ENCODE data around the gene KTI12. TPM values are rescaled to one million over a fixed set of nuclear protein-coding genes. Genes with fewer than 3 reads are reported as not detected.
"Not testable (repeated sequence)": the region's sequence is repeated elsewhere in the genome, so short reads cannot be mapped to it uniquely, and the experiment has no call there.

The KTI12 gene
- 10 to 100 TPM; 17.6 to 18.1 TPM for total RNA-seq

GRCh38 chr1:52033190-52034049, at the start of gene KTI12:
TSS of gene KTI12 (minus strand) at chr1:52033810. CDS start at chr1:52033761, 49 bp downstream.
- H3K27ac Mint-ChIP-seq, result peak within 1 kb of the TSS; percentile 92
- peak within 1 kb of the TSS; percentile 92 for H3K4me3 Mint-ChIP-seq
- peak; percentile 88 for DNase-seq
- peaks cover 26% of the 10 kb centered on the region for H3K4me1 Mint-ChIP-seq
- no peaks in the 10 kb centered on the region for H3K9me3 Mint-ChIP-seq
- peaks cover 38% of the 10 kb centered on the region for H3K36me3 Mint-ChIP-seq
- no peaks in the 10 kb centered on the region for H3K27me3 Mint-ChIP-seq

GRCh38 chr1:52080014-52080415, 46.4 kb upstream of the KTI12 start:
- peaks cover 6% of the 10 kb centered on the region for H3K36me3 Mint-ChIP-seq
- H3K4me1 Mint-ChIP-seq, result peaks cover 13% of the 10 kb centered on the region
- no peak for DNase-seq
- H3K27ac Mint-ChIP-seq, result no peak overlapping the region
- H3K4me3 Mint-ChIP-seq, result no peak overlapping the region
- H3K27me3 Mint-ChIP-seq, result no peaks in the 10 kb centered on the region
- H3K9me3 Mint-ChIP-seq, result no peaks in the 10 kb centered on the region

- DNase-seq, H3K27me3 Mint-ChIP-seq, H3K36me3 Mint-ChIP-seq, H3K4me3 Mint-ChIP-seq, H3K9me3 Mint-ChIP-seq, H3K4me1 Mint-ChIP-seq, H3K27ac Mint-ChIP-seq: not testable (repeated sequence)
These were observed 43.7 kb upstream of the KTI12 start for GRCh38 chr1:52077277-52077676.

GRCh38 chr1:52072291-52072690, 38.7 kb upstream of the KTI12 start:
- Mint-ChIP-seq H3K27ac (no peak overlapping the region), H3K9me3 (no peaks in the 10 kb centered on the region), H3K4me3 (no peak overlapping the region), H3K27me3 (no peaks in the 10 kb centered on the region), H3K36me3 (peaks cover 22% of the 10 kb centered on the region), H3K4me1 (peaks cover 8% of the 10 kb centered on the region)
- DNase-seq, result no peak

GRCh38 chr1:52070704-52071103, 37.1 kb upstream of the KTI12 start:
- Mint-ChIP-seq H3K4me3 (no peak overlapping the region), H3K4me1 (peaks cover 8% of the 10 kb centered on the region), H3K27me3 (no peaks in the 10 kb centered on the region), H3K36me3 (peaks cover 22% of the 10 kb centered on the region), H3K27ac (no peak overlapping the region), H3K9me3 (no peaks in the 10 kb centered on the region)
- no peak for DNase-seq

GRCh38 chr1:52063192-52063591, 29.6 kb upstream of the KTI12 start:
- Mint-ChIP-seq H3K27ac (no peak overlapping the region), H3K9me3 (no peaks in the 10 kb centered on the region), H3K4me3 (no peak overlapping the region), H3K4me1 (peaks cover 16% of the 10 kb centered on the region), H3K36me3 (peaks cover 24% of the 10 kb centered on the region), H3K27me3 (no peaks in the 10 kb centered on the region)
- no peak for DNase-seq

- Mint-ChIP-seq H3K27ac (no peak overlapping the region), H3K9me3 (no peaks in the 10 kb centered on the region), H3K4me1 (peaks cover 30% of the 10 kb centered on the region), H3K27me3 (no peaks in the 10 kb centered on the region), H3K4me3 (no peak overlapping the region), H3K36me3 (peaks cover 27% of the 10 kb centered on the region)
- DNase-seq, result no peak
These were observed 27.2 kb upstream of the KTI12 start for GRCh38 chr1:52060822-52061221.

- Mint-ChIP-seq H3K9me3 (no peaks in the 10 kb centered on the region), H3K36me3 (peaks cover 27% of the 10 kb centered on the region), H3K4me1 (peaks cover 30% of the 10 kb centered on the region), H3K27ac (no peak overlapping the region), H3K4me3 (no peak overlapping the region), H3K27me3 (no peaks in the 10 kb centered on the region)
- no peak for DNase-seq
These were observed 26.3 kb upstream of the KTI12 start for GRCh38 chr1:52059888-52060287.

- Mint-ChIP-seq H3K4me1 (peaks cover 30% of the 10 kb centered on the region), H3K36me3 (peaks cover 27% of the 10 kb centered on the region), H3K27ac (no peak overlapping the region), H3K9me3 (no peaks in the 10 kb centered on the region), H3K4me3 (no peak overlapping the region), H3K27me3 (no peaks in the 10 kb centered on the region)
- no peak for DNase-seq
These were observed 25.7 kb upstream of the KTI12 start for GRCh38 chr1:52059321-52059720.

GRCh38 chr1:52057876-52058415, 24.3 kb upstream of the KTI12 start:
- H3K9me3 Mint-ChIP-seq, result no peaks in the 10 kb centered on the region
- no peaks in the 10 kb centered on the region for H3K27me3 Mint-ChIP-seq
- peaks cover 39% of the 10 kb centered on the region for H3K4me1 Mint-ChIP-seq
- H3K36me3 Mint-ChIP-seq, result peaks cover 26% of the 10 kb centered on the region
- H3K4me3 Mint-ChIP-seq, result peak overlapping the region; percentile 96
- DNase-seq, result no peak
- H3K27ac Mint-ChIP-seq, result peak overlapping the region; percentile 2

GRCh38 chr1:52057255-52057654, 23.6 kb upstream of the KTI12 start:
- Mint-ChIP-seq H3K27me3 (no peaks in the 10 kb centered on the region), H3K9me3 (no peaks in the 10 kb centered on the region), H3K27ac (peak overlapping the region; percentile 98), H3K4me3 (peak overlapping the region; percentile 96), H3K4me1 (peaks cover 44% of the 10 kb centered on the region), H3K36me3 (peaks cover 27% of the 10 kb centered on the region)
- no peak for DNase-seq

GRCh38 chr1:52056937-52057231, 23.3 kb upstream of the KTI12 start:
- Mint-ChIP-seq H3K36me3 (peaks cover 27% of the 10 kb centered on the region), H3K4me1 (peaks cover 47% of the 10 kb centered on the region), H3K4me3 (peak overlapping the region; percentile 96), H3K27me3 (no peaks in the 10 kb centered on the region), H3K9me3 (no peaks in the 10 kb centered on the region), H3K27ac (peak overlapping the region; percentile 98)
- DNase-seq, result no peak

- no peaks in the 10 kb centered on the region for H3K9me3 Mint-ChIP-seq
- H3K27me3 Mint-ChIP-seq, result no peaks in the 10 kb centered on the region
- H3K27ac Mint-ChIP-seq, result peak within 1 kb of the TSS; percentile 98
- DNase-seq, result peak; percentile 95
- H3K4me1 Mint-ChIP-seq, result peaks cover 47% of the 10 kb centered on the region
- H3K36me3 Mint-ChIP-seq, result peaks cover 27% of the 10 kb centered on the region
- H3K4me3 Mint-ChIP-seq, result peak within 1 kb of the TSS; percentile 96
These were observed 22.7 kb upstream of the KTI12 start, which contains the start of gene BTF3L4 for GRCh38 chr1:52056163-52056936. TSS of gene BTF3L4 (plus strand) at chr1:52056295. CDS start at chr1:52059848, 3,553 bp downstream.

GRCh38 chr1:52055866-52056162, 22.2 kb upstream of the KTI12 start:
- peaks cover 24% of the 10 kb centered on the region for H3K36me3 Mint-ChIP-seq
- H3K4me3 Mint-ChIP-seq, result peak overlapping the region; percentile 96
- H3K27ac Mint-ChIP-seq, result peak overlapping the region; percentile 98

GRCh38 chr1:52055066-52055865, 21.7 kb upstream of the KTI12 start, which contains the start of gene TXNDC12:
TSS of gene TXNDC12 (minus strand) at chr1:52055191. CDS start at chr1:52055096, 95 bp downstream.
- peak within 1 kb of the TSS; percentile 96 for H3K4me3 Mint-ChIP-seq
- H3K27ac Mint-ChIP-seq, result peak within 1 kb of the TSS; percentile 98
- peak; percentile 72 for DNase-seq
- H3K9me3 Mint-ChIP-seq, result no peaks in the 10 kb centered on the region
- H3K27me3 Mint-ChIP-seq, result no peaks in the 10 kb centered on the region
- peaks cover 20% of the 10 kb centered on the region for H3K36me3 Mint-ChIP-seq
- H3K4me1 Mint-ChIP-seq, result peaks cover 49% of the 10 kb centered on the region

More at GRCh38 chr1:52055866-52056162, 22.2 kb upstream of the KTI12 start:
- Mint-ChIP-seq H3K4me1 (peaks cover 50% of the 10 kb centered on the region), H3K9me3 (no peaks in the 10 kb centered on the region), H3K27me3 (no peaks in the 10 kb centered on the region)
- DNase-seq, result no peak
